Measurements from ENCODE around the gene MORN2. TPM values are rescaled to one million over a fixed set of nuclear protein-coding genes. Genes with fewer than 3 reads are reported as not detected.
A peak's percentile ranks its signal among the peaks of the same experiment; 100 is the strongest.
"Not testable (repeated sequence)": the region's sequence is repeated elsewhere in the genome, so short reads cannot be mapped to it uniquely, and the experiment has no call there.

The MORN2 gene
- total and polyA plus RNA-seq, 2 of the 13 experiments (the other 11 are each of a cell fraction or from before 2014, with no cell fraction given), result 7.0 to 28.0 TPM

DNA sequence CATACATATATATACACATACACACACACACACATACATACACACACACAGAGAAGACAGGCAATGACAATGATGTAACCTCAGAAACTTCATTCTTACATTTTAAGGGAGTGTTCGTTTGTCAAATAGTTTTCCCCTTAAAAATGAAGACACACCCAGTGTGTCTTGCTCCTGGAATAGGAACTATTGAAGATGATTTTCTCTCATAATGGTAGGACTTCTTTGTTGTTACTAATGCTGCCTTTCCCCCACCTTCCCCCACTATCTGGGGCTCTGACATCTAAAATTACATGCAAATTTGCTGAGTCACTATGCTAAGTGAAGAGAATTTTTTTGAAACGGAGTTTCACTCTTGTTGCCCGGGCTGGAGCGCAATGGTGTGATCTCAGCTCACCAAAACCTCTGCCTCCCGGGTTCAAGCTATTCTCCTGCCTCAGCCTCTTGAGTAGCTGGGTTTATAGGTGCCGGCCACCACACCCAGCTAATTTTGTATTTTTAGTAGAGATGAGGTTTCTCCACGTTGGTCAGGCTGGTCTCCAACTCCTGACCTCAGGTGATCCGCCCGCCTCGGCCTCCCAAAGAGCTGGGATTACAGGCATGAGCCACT, 48.1 kb upstream of the MORN2 start:
- ATAC-seq; H3K9ac ChIP-seq (ENCODE audit: insufficient read depth, low read depth, low read length); H3K4me2 ChIP-seq (ENCODE audit: low read depth, low read length); H3K27me3 ChIP-seq (ENCODE audit: control insufficient read depth in 1 of 2, insufficient read depth in 2 of 2, low read length in 2 of 2); H2AFZ ChIP-seq (ENCODE audit: low read length); H4K20me1 ChIP-seq (ENCODE audit: insufficient read depth, low read length); H3K9me3 ChIP-seq (ENCODE audit: low read length); DNase-seq (ENCODE audit: low spot score); H3K27ac ChIP-seq (ENCODE audit: extremely low read length, insufficient read depth, low read length); H3K4me1 ChIP-seq (ENCODE audit: insufficient read depth, low read length); BruUV-seq (replicated peaks); H3K79me2 ChIP-seq (ENCODE audit: insufficient read depth, low read length); CTCF ChIA-PET (ENCODE audit: low intra/inter-chr PET ratio, low total read pairs); in situ Hi-C loops (cut with HindIII; ENCODE audit: extremely low pct_ligation_motif_present, low pct_unique_long_range_greater_than_20kb); H3K4me3 ChIP-seq (replicated peaks in 1 of 3; ENCODE audit: insufficient read depth in 1 of 3, low read depth in 2 of 3, low read length in 3 of 3); intact Hi-C loops (cut with micrococcal nuclease; ENCODE audit: unreplicated experiment); FAIRE-seq: not testable (repeated sequence)
- POLR2A ChIA-PET, result interaction anchor here (1.9 kb wide), 1 partner anchor 76 kb away, joined by 5 read pairs; the partner anchor contains the start of gene SRSF7
- 94% methylated on average over 10 of the region's 10 CpGs for WGBS (ENCODE audit: low lambda C conversion rate)
- TF ChIP-seq MAFK (conservative IDR thresholded peaks at IDR 0.05 in 1 of 2, IDR thresholded peaks at IDR 0.05 in 1 of 2; ENCODE audit: low read length in 2 of 2), result peak; percentile 69 to 74
- peak; percentile 48 for TF ChIP-seq MAFF (IDR thresholded peaks at IDR 0.05; ENCODE audit: low read depth, low read length)
- TF ChIP-seq NFE2 (CRISPR knock-in tag; IDR thresholded peaks at IDR 0.05), result peak; percentile 51; the same call in 1 of the 2 replicates
- peak; percentile 95 for TF ChIP-seq NFE2L2 (IDR thresholded peaks at IDR 0.05; ENCODE audit: low read length)
- H3K36me3 ChIP-seq (replicated peaks in 1 of 2; ENCODE audit: control insufficient read depth in 1 of 2, insufficient read depth in 2 of 2, low read length in 2 of 2), result peaks cover 14 to 38% of the 10 kb centered on the region in 2 experiments; a peak in 4 of 5 replicates

GRCh38 chr2:38828460-38828859, 47.3 kb upstream of the MORN2 start:
- intact Hi-C loops (cut with micrococcal nuclease; ENCODE audit: unreplicated experiment) (no loop called here), in situ Hi-C loops (cut with HindIII; ENCODE audit: extremely low pct_ligation_motif_present, low pct_unique_long_range_greater_than_20kb) (no loop called here)
- Histone ChIP-seq H3K27ac (ENCODE audit: extremely low read length, insufficient read depth, low read length) (no peak overlapping the region), H3K9ac (ENCODE audit: insufficient read depth, low read depth, low read length) (no peak overlapping the region), H3K4me3 (replicated peaks in 1 of 3; ENCODE audit: insufficient read depth in 1 of 3, low read depth in 2 of 3, low read length in 3 of 3) (no peak overlapping the region), H3K4me2 (ENCODE audit: low read depth, low read length) (no peak overlapping the region), H3K4me1 (ENCODE audit: insufficient read depth, low read length) (no peaks in the 10 kb centered on the region), H4K20me1 (ENCODE audit: insufficient read depth, low read length) (no peaks in the 10 kb centered on the region), H3K27me3 (ENCODE audit: control insufficient read depth in 1 of 2, insufficient read depth in 2 of 2, low read length in 2 of 2) (no peaks in the 10 kb centered on the region), H3K79me2 (ENCODE audit: insufficient read depth, low read length) (no peaks in the 10 kb centered on the region), H3K9me3 (ENCODE audit: low read length) (no peaks in the 10 kb centered on the region), H3K36me3 (replicated peaks in 1 of 2; ENCODE audit: control insufficient read depth in 1 of 2, insufficient read depth in 2 of 2, low read length in 2 of 2) (peaks cover 12 to 31% of the 10 kb centered on the region in 2 experiments; a peak in 4 of 5 replicates), H2AFZ (ENCODE audit: low read length) (no peak overlapping the region)
- CTCF ChIA-PET (ENCODE audit: low intra/inter-chr PET ratio, low total read pairs), result no interaction called here
- FAIRE-seq, result no peak
- POLR2A ChIA-PET, result no interaction called here
- DNase-seq (ENCODE audit: low spot score), result no peak
- TF ChIP-seq ZNF121 (CRISPR knock-in tag; IDR thresholded peaks at IDR 0.05), result 0 out of 2 replicates have a peak, but pooled peaks have one; percentile 23
- TF ChIP-seq CENPBD1 (CRISPR knock-in tag; IDR thresholded peaks at IDR 0.05; ENCODE audit: borderline replicate concordance, low read depth), result no peak
- BruUV-seq (replicated peaks), result no TSS peak
- no peak for ATAC-seq
- 98% methylated on average over 4 of the region's 4 CpGs for WGBS (ENCODE audit: low lambda C conversion rate)
